HL-60/S4 treated with retinoic acid at 250 ng/mL for 4 days and 3 days (cell line): Measurements from ENCODE around the gene RAB6C.
"Not testable (repeated sequence)": the region's sequence is repeated elsewhere in the genome, so short reads cannot be mapped to it uniquely, and the experiment has no call there.

Experiments
- in situ Hi-C: fragments of 300-500 bp; cut with MboI; formaldehyde crosslinking; loops from 2 replicates; pipeline ENCODE4 v1.7.0; 2022; ENCODE audit warnings: low sequenced_read_pairs

The RAB6C gene

DNA sequence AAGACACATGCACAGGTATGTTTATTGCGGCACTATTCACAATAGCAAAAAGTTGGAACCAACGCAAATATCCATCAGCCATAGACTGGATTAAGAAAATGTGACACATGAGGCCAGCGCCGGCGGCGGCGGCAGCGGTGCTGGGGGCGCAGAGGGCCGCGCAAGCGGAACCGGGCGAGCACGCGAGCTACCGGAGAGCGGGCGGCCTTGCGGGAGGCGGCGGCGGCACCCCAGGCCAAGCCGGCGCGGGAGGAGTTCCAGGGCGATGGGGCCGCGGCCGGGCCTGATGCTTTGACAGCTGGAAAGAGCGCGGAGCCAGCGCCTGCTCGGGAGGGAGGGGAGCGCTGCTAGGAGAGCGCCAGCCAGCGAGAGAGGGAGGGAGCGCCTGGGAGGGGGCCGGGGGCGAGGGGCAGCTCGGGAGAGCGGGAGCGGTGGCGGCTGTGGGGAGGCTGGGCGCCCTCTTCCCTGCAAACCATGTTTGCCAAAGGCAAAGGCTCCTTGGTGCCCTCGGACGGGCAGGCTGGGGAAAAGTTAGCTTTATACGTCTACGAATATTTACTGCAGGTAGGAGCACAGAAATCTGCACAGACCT, 13.0 kb downstream of the RAB6C start:
- in situ Hi-C loops = not testable (repeated sequence)

DNA sequence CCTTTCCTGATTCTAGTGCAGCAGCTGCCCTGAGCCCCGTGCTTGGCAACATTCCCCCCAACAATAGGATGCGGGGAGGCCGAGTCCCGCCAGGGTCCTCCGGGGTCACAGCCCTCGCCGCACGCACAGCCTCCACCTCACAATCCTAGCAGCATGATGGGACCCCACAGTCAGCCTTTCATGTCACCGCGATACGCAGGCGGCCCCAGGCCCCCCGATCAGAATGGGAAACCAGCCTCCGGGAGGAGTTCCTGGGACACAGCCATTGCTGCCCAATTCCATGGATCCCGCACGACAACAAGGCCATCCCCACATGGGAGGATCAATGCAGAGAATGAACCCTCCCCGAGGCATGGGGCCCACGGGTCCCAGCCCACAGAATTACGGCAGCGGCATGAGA, 13.7 kb downstream of the RAB6C start:
- in situ Hi-C loops = not testable (repeated sequence)

DNA sequence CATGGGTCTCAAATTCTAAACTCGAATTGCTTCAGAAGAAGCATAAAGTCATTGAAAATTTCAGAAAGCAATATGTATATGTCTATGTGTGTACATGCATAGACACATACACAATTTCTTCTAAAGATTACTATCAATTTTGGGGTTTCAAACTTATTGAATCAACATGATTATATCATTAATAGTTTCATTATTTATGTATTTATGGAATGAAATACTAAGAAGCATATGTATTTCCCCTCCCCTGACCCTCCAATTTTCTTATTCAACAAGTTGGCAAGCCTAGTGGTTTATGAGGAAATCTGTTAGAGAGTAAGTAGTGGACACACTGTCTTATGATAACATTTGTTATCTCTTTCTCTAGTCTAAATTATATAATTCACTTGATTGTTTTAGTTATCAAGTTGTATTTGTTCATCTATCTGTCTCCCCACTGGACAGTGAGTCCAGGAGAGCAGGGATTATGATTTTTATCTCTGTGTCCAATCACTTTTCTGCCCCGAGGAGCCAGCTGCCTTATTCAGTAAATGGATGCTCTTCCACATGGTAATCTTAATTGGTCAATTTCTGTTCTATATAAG, 17.3 kb downstream of the RAB6C start:
- in situ Hi-C loops = not testable (repeated sequence)

- in situ Hi-C loops = not testable (repeated sequence)
These were observed 19.3 kb downstream of the RAB6C start for GRCh38 chr2:129998771-129999170.

- in situ Hi-C loops = not testable (repeated sequence)
These were observed 26.4 kb downstream of the RAB6C start for GRCh38 chr2:130005862-130006261.

- in situ Hi-C loops = not testable (repeated sequence)
These were observed 37.2 kb downstream of the RAB6C start for GRCh38 chr2:130016701-130017100.

DNA sequence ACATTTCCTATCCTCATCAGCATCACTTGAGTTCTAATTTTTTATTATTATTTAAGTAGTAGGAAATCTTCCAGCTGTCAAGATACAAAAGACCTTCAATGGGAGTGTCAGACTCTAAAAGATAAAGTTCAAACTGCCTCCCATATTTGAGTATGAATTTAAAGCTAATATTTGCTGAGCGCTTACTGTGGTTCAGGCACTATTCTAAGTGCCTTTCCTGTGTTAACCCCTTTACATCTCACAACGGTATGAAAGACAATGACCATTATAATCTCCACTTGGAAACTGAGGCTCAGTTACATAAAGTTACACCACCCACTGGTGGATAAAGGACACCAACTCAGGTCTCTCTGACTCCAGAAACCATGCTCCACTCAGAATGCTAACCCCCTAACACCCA, 39.9 kb downstream of the RAB6C start:
- in situ Hi-C loops = no loop called here

DNA sequence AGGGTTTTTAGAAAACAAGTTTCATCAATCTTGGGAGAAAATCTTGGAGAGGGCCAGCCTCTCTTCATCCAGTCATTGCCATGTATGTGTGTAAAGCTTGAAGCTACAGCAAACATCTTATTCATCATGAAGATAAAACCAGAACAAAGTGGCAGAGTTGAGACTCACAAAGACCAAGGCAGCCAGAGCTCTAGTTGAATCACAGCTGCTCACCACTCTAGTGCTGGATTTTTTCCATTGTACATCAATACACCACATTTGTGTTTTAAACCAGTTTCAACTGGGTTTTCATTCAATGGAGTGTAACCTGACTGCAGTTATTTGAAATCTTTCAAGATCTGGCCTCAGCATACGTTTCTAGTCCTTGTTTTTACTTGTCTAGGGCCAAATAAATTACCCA, 40.6 kb downstream of the RAB6C start:
- in situ Hi-C loops = not testable (repeated sequence)

DNA sequence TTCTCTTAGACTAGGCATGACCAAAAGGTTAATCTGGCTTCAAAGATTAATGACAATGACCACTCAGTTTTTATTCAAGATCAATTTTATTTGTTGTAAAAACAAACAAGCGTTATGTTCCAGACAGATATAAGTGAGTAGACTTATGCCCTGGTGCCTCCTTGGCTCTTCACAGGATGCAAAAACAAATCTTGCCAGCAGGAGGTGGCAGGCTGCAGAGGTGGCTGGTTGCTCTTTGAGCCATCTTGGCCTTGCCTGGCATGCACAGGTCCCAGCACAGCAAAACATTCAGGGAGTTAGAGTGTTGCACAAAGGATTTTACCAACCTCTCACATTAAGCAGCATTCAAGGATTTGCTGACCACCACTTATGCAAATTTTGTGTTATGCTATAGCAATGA, 46.5 kb downstream of the RAB6C start:
- in situ Hi-C loops = not testable (repeated sequence)
